Posterior vena cava (tissue), 2 donors: Measurements from ENCODE around the gene C8B. TPM values are rescaled to one million over a fixed set of nuclear protein-coding genes. Genes with fewer than 3 reads are reported as not detected.

Experiments used
- DNase-seq: peaks from one replicate; pipeline ENCODE4 v3.0.0-alpha.2; 2020; ENCODE audit warnings: low spot score
- intact Hi-C, 2 donors: fragments of 100-400 bp; cut with DNase I; formaldehyde crosslinking; loops; one replicate each; pipeline versions ENCODE4 v1.14.1 to v1.14.2; 2022 to 2023
- total RNA-seq, 2 donors: library from RNA; stranded (reverse); fragmentation: NEBNext Ultra II Directional; extraction: Animal tissue kit (Norgen Biotek cat#: 25700); gene quantifications; one replicate each; pipeline ENCODE4 v1.2.1, GENCODE V29; 2021
- donor health status: DM: yes; HTN: yes; CAD: no.
- donor health status: DM: yes; HTN: yes; CAD: no.

Gene C8B
- total RNA-seq, 2 donors from 2014 or later = not detected

GRCh38 chr1:56938646-56939045, 27.2 kb downstream of the C8B start:
- DNase-seq = no peak
- intact Hi-C loops = no loop called here

DNA sequence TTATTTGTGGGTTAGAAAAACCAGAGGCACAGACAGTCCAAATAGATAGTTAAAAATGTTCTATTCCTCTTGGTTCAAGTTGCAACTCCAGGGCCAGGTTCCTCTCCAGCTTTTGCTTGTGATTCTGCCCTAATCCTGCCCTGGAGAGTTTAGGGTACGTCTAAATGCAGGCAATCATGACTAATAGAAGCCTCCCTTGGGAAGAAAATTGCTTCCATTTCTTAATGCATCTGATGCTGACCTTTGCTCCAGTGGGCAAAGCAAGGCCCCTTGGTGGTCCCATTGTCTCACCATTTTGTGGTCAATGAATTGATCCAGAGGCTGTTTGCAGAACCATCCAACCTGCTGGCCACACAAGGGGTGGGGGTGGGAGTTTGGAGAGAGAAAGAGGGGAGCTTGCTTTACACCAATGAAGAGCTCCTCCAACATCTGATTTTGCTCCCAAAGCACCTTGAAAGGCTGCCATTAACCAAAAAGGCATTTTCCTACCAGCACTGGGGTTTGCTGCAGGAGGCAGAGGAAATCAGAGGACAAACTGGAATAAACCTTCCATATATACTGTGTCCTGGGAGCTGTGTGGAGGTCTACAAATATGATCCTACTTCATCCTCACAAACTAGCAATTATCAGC, 31.3 kb downstream of the C8B start:
- intact Hi-C loops = no loop called here
- no peak for DNase-seq

DNA sequence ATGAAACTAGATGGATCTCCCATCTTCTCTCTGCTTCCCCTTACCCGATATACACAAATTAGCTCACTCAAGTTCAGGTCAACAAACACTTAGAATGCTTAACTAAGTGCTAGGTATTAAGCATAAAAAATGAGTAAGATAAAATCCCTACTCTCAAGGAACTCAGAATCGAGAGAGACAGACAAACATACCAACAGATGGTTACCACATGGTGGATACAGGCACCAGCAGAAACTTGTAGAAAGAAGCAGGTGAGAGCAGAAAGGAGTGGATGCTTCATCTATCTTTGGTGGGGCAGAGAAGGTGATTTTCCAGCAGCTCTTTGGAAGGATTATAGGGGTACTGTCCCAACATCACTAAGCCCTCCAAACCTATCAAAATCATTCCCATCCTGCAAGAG, 32.2 kb downstream of the C8B start:
- no peak for DNase-seq
- intact Hi-C loops = no loop called here

DNA sequence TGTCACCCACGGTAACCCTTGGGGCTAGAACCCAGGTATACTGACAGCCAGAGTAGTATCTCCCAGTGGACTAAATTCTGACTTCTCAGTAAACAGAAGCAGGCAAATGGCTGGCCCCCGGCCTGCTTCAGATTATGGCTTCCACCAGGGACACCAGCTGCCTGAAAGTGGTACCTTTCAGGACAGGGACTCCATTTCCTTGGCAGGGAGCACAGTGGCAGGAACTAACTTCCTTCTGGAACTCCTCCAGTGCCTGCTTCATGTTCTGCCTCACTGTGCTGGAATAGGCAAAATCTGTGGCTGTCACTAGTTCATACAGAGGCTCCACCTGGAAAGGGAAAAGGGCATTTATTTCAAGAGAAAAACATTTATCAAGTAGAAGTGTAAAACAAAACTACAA, 32.7 kb downstream of the C8B start:
- DNase-seq = no peak
- intact Hi-C loops = no loop called here

DNA sequence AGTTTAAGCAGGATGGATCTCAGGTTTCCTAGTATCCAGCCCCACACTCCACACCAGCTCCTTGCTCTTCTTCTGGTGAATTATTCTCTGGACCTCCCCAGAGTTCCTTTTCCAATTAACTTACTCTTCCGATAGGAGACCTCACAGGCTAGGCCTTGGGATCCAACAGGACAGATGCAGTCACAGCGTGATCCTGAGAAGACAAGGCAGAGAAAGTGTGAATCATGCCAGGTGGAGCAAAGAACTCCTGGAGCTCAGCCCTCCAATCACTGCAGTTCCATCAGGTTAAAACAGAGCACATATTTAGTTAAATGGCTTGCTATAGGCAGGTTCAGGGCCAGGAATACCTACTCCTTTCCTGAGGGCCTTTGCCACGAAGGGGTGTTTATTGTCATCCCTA, 34.1 kb downstream of the C8B start:
- DNase-seq = no peak
- intact Hi-C loops = no loop called here

- no peak for DNase-seq
- intact Hi-C loops = no loop called here
Observed at GRCh38 chr1:56931211-56931610, 34.6 kb downstream of the C8B start.

GRCh38 chr1:56929492-56929891, 36.3 kb downstream of the C8B start:
- intact Hi-C loops = no loop called here

GRCh38 chr1:56927986-56928385, 37.8 kb downstream of the C8B start:
- no peak for DNase-seq
- intact Hi-C loops = no loop called here

More at GRCh38 chr1:56929492-56929891, 36.3 kb downstream of the C8B start:
- DNase-seq = no peak

DNA sequence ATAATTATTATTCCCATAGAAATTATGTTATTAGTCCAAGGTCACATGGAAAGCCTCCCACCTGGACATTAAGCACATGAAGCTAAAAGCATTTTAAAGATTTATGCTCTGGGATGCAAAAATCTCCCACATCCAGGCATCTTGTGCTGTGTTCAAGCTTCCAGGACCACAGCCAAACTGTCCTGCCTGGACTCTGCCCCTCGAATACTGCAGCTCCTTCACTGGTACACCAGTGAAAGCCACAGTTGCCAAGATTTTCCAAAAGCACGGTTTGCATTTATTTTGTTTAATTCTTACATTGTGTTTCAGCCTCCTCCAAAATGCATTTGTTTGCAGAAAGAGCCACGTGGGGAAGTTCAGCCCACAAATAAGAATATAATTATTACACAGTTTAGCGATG, 38.6 kb downstream of the C8B start:
- intact Hi-C loops = no loop called here
- no peak for DNase-seq

- intact Hi-C loops = no loop called here
Observed at GRCh38 chr1:56925193-56925592, 40.6 kb downstream of the C8B start.

DNA sequence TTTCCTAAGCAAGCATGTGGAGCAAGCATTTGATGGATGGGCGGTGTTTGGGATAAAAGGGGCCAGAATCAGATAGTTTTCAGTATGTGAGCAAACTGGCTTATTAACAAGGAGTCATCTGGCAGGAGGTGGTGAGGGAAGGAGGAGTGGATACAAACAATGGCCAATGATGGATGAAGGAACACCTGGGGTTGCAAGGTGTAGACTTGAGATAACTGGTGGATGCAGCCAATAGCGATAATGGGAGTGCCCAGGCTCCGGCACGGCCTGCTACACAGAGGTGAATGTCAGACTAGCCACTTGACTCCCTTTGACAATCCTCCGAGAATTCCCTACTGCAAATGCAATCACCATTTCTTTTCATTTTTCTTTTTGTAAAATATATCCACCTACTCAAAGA, 41.7 kb downstream of the C8B start:
- intact Hi-C loops = no loop called here
- no peak for DNase-seq

More at GRCh38 chr1:56925193-56925592, 40.6 kb downstream of the C8B start:
- no peak for DNase-seq

GRCh38 chr1:56923201-56923600, 42.6 kb downstream of the C8B start:
- intact Hi-C loops = no loop called here
- DNase-seq = no peak

GRCh38 chr1:56922507-56922906, 43.3 kb downstream of the C8B start:
- intact Hi-C loops = loop anchor here in 1 of 2 donors (1.0 kb wide), 1 partner anchor 32 kb away; no protein-coding TSS in a partner anchor
- DNase-seq = no peak

DNA sequence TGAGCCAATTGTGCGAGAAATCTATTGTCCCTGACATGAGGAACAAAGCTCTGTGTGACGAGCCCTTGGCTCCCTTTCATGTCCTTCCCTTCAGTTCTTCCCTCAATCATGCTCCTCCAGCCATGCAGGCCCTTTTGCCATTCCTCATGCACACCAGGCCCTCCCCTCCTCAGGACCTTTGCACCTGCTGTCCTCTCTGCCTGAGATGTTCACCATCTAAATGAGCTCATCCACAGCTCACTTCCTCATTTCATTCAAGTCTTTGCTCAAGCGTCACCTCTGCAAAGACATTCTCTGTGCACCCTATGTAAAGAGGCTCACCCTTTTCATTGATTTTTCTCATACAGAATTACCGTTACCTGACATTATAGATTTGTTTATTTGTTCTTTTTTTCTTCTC, 43.7 kb downstream of the C8B start:
- intact Hi-C loops = loop anchor here in 1 of 2 donors (1.0 kb wide), 1 partner anchor 32 kb away; no protein-coding TSS in a partner anchor
- no peak for DNase-seq

- intact Hi-C loops = no loop called here
- DNase-seq = no peak
Observed at GRCh38 chr1:56921479-56921878, 44.3 kb downstream of the C8B start.

DNA sequence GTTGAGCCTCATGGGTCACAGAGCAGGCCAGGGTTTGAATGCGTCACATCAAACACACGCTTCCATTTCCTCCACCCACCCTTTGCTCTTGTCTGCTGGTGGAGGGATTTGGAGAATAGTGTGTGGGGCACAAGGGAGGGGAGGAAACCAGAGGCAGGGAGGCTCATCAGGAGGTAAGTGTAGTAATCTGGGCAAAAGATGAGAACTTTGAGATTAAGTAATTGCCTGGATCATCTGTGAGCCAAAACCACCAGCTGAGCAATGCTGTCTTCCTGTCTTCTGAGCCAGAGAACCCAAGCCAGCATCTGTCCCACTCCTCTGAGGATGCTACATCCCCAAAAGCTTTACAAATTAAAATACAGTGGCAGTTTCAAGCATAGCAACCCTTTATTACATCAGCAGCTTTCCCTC, 45.2 kb downstream of the C8B start:
- intact Hi-C loops = no loop called here

GRCh38 chr1:56917356-56917755, 48.5 kb downstream of the C8B start:
- DNase-seq = no peak
- intact Hi-C loops = no loop called here

More for the DNA sequence above, 45.2 kb downstream of the C8B start:
- no peak for DNase-seq

GRCh38 chr1:56916630-56917029, 49.2 kb downstream of the C8B start:
- intact Hi-C loops = no loop called here
- DNase-seq = no peak

DNA sequence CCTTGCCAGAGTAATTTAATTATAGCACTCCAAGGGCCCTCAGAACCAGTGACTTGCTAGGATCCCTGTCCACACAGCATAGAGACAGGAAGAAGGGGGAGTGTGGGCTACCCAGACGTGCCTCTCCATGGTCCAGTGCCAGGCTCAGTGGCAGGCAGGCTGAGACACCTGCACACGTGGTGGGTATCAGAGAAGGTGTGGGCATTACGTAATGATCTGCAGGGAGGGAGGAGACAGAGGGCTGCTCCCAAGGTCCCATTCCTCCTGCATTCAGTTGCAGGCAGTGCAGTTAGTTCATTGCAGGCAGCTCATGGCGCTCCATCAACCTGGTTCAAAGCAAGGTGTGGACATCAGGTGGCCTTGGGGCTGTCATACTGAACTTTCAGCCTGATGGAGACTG, 49.9 kb downstream of the C8B start:
- no peak for DNase-seq
- intact Hi-C loops = no loop called here

- DNase-seq = no peak
- intact Hi-C loops = no loop called here
Observed at GRCh38 chr1:56912325-56912724, 53.5 kb downstream of the C8B start.

GRCh38 chr1:56911098-56911938, 54.5 kb downstream of the C8B start:
- no peak for DNase-seq
- intact Hi-C loops = no loop called here
